AG09319 (cell line): ENCODE measurements around the gene ZNF598.

Source experiments
- DNase-seq: peaks from one replicate; pipeline ENCODE4 v3.0.0-alpha.2; 2010; ENCODE audit warnings: low read depth; ENCODE audit errors: extremely low read depth
- TF ChIP-seq, protein P1 (sequence below): IDR thresholded peaks from 2 replicates; pipeline ENCODE4 v1.5.1; 2011; ENCODE audit warnings: low read depth, mild to moderate bottlenecking, inconsistent platforms, low read length, moderate library complexity

ZNF598 gene

DNA sequence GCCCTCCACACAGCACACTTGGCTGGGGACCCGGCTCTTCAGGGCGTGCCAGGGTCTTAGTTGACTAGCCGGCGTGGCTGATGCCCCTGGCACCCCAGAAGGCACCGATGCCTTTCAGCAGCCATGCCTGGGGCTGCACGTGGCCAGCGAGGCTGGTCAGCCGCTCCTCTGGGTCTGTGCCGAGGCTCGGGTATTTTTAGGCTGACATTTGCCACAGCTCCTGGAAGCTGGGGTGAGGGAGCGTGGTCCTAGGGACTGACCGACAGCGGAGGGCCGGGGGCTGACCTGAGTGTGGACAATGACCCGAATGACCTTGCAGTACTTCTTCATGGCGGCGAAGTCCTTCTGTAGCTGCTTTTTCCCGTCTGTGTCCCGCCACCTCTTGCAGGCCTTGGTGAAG lies 59.1 kb downstream of the ZNF598 start:
- DNase-seq, result no peak
- TF ChIP-seq, protein P1, sequence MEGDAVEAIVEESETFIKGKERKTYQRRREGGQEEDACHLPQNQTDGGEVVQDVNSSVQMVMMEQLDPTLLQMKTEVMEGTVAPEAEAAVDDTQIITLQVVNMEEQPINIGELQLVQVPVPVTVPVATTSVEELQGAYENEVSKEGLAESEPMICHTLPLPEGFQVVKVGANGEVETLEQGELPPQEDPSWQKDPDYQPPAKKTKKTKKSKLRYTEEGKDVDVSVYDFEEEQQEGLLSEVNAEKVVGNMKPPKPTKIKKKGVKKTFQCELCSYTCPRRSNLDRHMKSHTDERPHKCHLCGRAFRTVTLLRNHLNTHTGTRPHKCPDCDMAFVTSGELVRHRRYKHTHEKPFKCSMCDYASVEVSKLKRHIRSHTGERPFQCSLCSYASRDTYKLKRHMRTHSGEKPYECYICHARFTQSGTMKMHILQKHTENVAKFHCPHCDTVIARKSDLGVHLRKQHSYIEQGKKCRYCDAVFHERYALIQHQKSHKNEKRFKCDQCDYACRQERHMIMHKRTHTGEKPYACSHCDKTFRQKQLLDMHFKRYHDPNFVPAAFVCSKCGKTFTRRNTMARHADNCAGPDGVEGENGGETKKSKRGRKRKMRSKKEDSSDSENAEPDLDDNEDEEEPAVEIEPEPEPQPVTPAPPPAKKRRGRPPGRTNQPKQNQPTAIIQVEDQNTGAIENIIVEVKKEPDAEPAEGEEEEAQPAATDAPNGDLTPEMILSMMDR, result no peak

DNA sequence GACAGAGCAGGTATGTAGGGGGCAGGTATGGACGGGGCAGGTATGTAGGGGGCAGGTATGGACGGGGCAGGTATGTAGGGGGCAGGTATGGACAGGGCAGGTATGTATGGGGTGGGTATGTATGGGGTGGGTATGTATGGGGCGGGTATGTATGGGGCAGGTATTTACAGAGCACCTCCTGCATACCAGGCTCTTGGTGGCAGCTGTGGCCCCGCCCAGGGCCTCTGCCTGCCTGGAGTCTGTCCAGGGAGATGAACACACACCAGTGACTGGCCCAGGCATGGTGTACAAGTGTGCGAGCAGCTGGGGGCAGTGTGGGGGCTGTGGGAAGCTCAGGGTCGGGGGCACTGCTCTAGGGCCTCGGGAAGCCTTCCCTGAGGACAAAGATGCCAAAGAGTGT lies 59.6 kb downstream of the ZNF598 start:
- no peak for DNase-seq
- TF ChIP-seq, protein P1, result no peak

DNA sequence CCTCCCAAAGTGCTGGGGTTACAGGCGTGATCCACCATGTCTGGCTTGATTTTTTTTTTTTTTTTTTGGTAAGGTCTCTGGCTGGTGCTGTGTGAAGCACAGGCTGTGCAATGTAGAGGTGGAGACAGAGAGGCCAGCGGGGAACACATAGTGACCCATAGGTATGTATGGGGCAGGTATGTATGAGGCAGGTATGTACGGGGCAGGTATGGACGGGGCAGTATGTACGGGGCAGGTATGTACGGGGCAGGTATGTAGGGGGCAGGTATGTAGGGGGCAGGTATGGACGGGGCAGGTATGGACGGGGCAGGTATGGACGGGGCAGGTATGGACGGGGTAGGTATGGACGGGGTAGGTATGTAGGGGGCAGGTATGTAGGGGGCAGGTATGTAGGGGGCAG lies 60.1 kb downstream of the ZNF598 start:
- TF ChIP-seq, protein P1, result no peak
- DNase-seq, result no peak
